OCI-LY3 (cell line): Measurements from ENCODE around the gene CADM2.

Experiments
- H2AFZ ChIP-seq: fragments of 200-600, 300-600 bp; shearing (Covaris generic); 2 replicates; pipeline ENCODE4 v1.6.0; 2014; ENCODE audit warnings: antibody characterized with exemption, low read depth, low read length
- H3K27ac ChIP-seq: fragments of 200-600, 300-600 bp; sonication (generic); 2 replicates; pipeline ENCODE4 v1.5.1; 2014; ENCODE audit warnings: mild to moderate bottlenecking, low read length, moderate library complexity, mixed read lengths
- H3K27me3 ChIP-seq: fragments of 200-600, 300-600 bp; sonication (generic); 2 replicates; pipeline ENCODE4 v1.6.1; 2014; ENCODE audit warnings: low read depth, low read length, mixed read lengths
- H3K36me3 ChIP-seq: fragments of 200-600, 300-600 bp; sonication (generic); replicated peaks from 2 replicates; pipeline ENCODE3; 2014; ENCODE audit warnings: low read depth, low read length, mixed read lengths
- H3K4me1 ChIP-seq: fragments of 300-600, 200-600 bp; sonication (generic); 2 replicates; pipeline ENCODE4 v1.6.1; 2014; ENCODE audit warnings: low read length, mixed read lengths
- H3K4me2 ChIP-seq: fragments of 200-600, 300-600 bp; sonication (generic); 2 replicates; pipeline ENCODE4 v1.6.1; 2014; ENCODE audit warnings: low read length, mixed read lengths
- H3K4me3 ChIP-seq: fragments of 300-600, 200-600 bp; sonication (generic); 2 replicates; pipeline ENCODE4 v1.5.1; 2014; ENCODE audit warnings: antibody characterized with exemption, mild to moderate bottlenecking, low read length, moderate library complexity
- H3K79me2 ChIP-seq: fragments of 300-600, 200-600 bp; shearing (Covaris generic); 2 replicates; pipeline ENCODE4 v1.6.1; 2014; ENCODE audit warnings: mild to moderate bottlenecking, low read length, mixed read lengths
- H3K9ac ChIP-seq: fragments of 300-600, 200-600 bp; shearing (Covaris generic); 2 replicates; pipeline ENCODE4 v1.6.0; 2014; ENCODE audit warnings: mild to moderate bottlenecking, low read length, moderate library complexity
- H3K9me3 ChIP-seq: fragments of 200-600, 300-600 bp; shearing (Covaris generic); 2 replicates; pipeline ENCODE4 v1.6.1; 2014; ENCODE audit warnings: low read length, mixed read lengths; ENCODE audit not compliant: insufficient read depth
- H4K20me1 ChIP-seq: fragments of 200-600, 300-600 bp; sonication (generic); 2 replicates; pipeline ENCODE4 v1.6.1; 2016; ENCODE audit warnings: low read length, mixed read lengths; ENCODE audit not compliant: insufficient read depth
- CTCF ChIP-seq: fragments of 200-600, 300-600 bp; sonication (generic); IDR thresholded peaks from 2 replicates; pipeline ENCODE4 v1.5.1; 2014; ENCODE audit warnings: antibody characterized with exemption, low read length, low read depth
- EZH2phosphoT487 ChIP-seq: fragments of 200-600 bp; shearing (Covaris generic); IDR thresholded peaks from 2 replicates; pipeline ENCODE4 v1.6.1; 2018; ENCODE audit warnings: antibody characterized with exemption, mixed run types, low read depth

Gene CADM2

GRCh38 chr3:84989102-84989501 lies 30.3 kb downstream of the CADM2 start:
- no peaks in the 10 kb centered on the region for H4K20me1 ChIP-seq
- H3K9me3 ChIP-seq = no peaks in the 10 kb centered on the region
- H3K79me2 ChIP-seq = no peaks in the 10 kb centered on the region
- H3K4me3 ChIP-seq = no peak overlapping the region
- H2AFZ ChIP-seq = no peak overlapping the region
- H3K36me3 ChIP-seq = no peaks in the 10 kb centered on the region
- no peak overlapping the region for H3K4me2 ChIP-seq
- no peak overlapping the region for H3K9ac ChIP-seq
- no peaks in the 10 kb centered on the region for H3K27me3 ChIP-seq
- H3K27ac ChIP-seq = no peak overlapping the region
- no peak for TF ChIP-seq CTCF
- no peak for TF ChIP-seq EZH2phosphoT487
- H3K4me1 ChIP-seq = no peaks in the 10 kb centered on the region

DNA sequence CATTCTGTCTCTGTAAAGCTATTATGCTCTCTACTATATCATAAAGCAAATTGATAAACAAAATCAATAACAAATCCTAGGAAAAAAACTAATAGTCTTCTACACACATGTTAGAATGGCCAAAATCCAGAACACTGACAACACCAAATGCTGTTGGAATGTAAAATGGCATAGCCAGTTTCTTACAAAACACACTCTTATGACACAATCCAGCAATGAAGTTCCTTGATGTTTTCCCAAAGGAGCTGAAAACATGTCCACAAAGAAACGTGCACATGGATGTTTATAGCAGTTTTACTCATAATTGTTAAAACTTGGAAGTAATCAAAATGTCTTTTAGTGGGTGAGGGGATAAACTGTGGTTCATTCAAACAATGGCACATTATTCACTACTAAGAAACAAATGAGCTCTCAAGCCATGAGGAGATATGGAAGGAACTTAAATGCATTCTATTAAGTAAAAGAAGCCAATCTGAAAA lies 32.7 kb downstream of the CADM2 start:
- Histone ChIP-seq H3K4me2 (no peak overlapping the region), H3K27ac (no peak overlapping the region), H3K27me3 (no peaks in the 10 kb centered on the region), H3K79me2 (no peaks in the 10 kb centered on the region), H4K20me1 (no peaks in the 10 kb centered on the region), H3K4me1 (no peaks in the 10 kb centered on the region), H3K9me3 (no peaks in the 10 kb centered on the region), H3K36me3 (no peaks in the 10 kb centered on the region), H3K9ac (no peak overlapping the region), H2AFZ (no peak overlapping the region), H3K4me3 (no peak overlapping the region)
- no peak for TF ChIP-seq EZH2phosphoT487
- no peak for TF ChIP-seq CTCF

DNA sequence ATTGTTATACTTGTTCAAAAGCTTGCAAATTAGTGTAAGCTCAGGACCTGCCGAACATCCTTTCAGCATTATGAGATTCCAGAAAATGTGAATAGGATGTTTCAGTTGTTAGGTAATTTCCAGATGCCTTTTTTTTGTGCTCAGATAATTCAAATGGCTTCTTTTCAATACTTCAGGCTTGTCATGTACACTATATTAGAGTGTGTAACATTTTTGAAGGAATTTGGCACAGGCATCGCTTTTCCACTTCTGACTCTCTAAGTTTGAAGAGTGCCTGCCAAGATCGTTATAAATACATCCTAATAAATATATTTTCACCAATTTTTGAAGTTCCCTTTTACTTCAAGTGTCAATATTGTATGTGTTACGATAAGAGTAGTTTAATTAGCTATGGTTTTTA lies 35.2 kb downstream of the CADM2 start:
- Histone ChIP-seq H3K27me3 (no peaks in the 10 kb centered on the region), H3K9me3 (no peaks in the 10 kb centered on the region), H3K36me3 (no peaks in the 10 kb centered on the region), H3K4me1 (no peaks in the 10 kb centered on the region), H3K4me2 (no peak overlapping the region), H3K9ac (no peak overlapping the region), H3K27ac (no peak overlapping the region), H3K4me3 (no peak overlapping the region), H4K20me1 (no peaks in the 10 kb centered on the region), H3K79me2 (no peaks in the 10 kb centered on the region), H2AFZ (no peak overlapping the region)
- TF ChIP-seq EZH2phosphoT487 (no peak), CTCF (no peak)

- Histone ChIP-seq H3K9me3 (no peaks in the 10 kb centered on the region), H3K27ac (no peak overlapping the region), H3K36me3 (no peaks in the 10 kb centered on the region), H4K20me1 (no peaks in the 10 kb centered on the region), H2AFZ (no peak overlapping the region), H3K4me1 (no peaks in the 10 kb centered on the region), H3K27me3 (no peaks in the 10 kb centered on the region), H3K4me2 (no peak overlapping the region), H3K9ac (no peak overlapping the region), H3K4me3 (no peak overlapping the region), H3K79me2 (no peaks in the 10 kb centered on the region)
- TF ChIP-seq EZH2phosphoT487 = no peak
- TF ChIP-seq CTCF = no peak
Measured at GRCh38 chr3:84998545-84998944, 39.8 kb downstream of the CADM2 start.
